ENCODE measurements around the gene NBEAL1. TPM values are rescaled to one million over a fixed set of nuclear protein-coding genes. Genes with fewer than 3 reads are reported as not detected.

Gene NBEAL1
- total RNA-seq, 1 experiment from 2014 or later = 17.0 TPM

GRCh38 chr2:203071148-203071547, 56.5 kb downstream of the NBEAL1 start:
- Histone ChIP-seq H3K79me2 (ENCODE audit: insufficient read depth, low read length) (no peaks in the 10 kb centered on the region), H3K4me2 (ENCODE audit: low read length) (no peak overlapping the region), H3K9me2 (ENCODE audit: insufficient read depth) (no peaks in the 10 kb centered on the region), H3K4me1 (ENCODE audit: control insufficient read depth in 1 of 2, insufficient read depth in 2 of 2, low read length in 2 of 2) (no peaks in the 10 kb centered on the region), H3K9ac (ENCODE audit: low read length) (no peak overlapping the region), H2AFZ (ENCODE audit: low read depth, low read length, poor library complexity, severe bottlenecking) (no peak overlapping the region), H3K27ac (ENCODE audit: low read depth, low read length) (no peak overlapping the region), H3K36me3 (ENCODE audit: control insufficient read depth in 1 of 2, insufficient read depth in 2 of 2, low read length in 2 of 2) (no peaks in the 10 kb centered on the region), H3K4me3 (replicated peaks in 1 of 2; ENCODE audit: low read depth in 1 of 2, low read length in 2 of 2) (no peak overlapping the region), H3K27me3 (ENCODE audit: insufficient read depth, low read length) (no peaks in the 10 kb centered on the region), H4K20me1 (ENCODE audit: insufficient read depth) (no peaks in the 10 kb centered on the region), H3K9me3 (ENCODE audit: control insufficient read depth in 1 of 2, insufficient read depth in 1 of 2, low read depth in 1 of 2, low read length in 2 of 2) (no peaks in the 10 kb centered on the region)
- intact Hi-C loops (cut with micrococcal nuclease) = no loop called here
- ChIA-PET CTCF (no interaction called here), POLR2A (no interaction called here), RAD21 (ENCODE audit: low non-redundant PET in 1 of 2, low total read pairs in 2 of 2, uncharacterized antibody in 2 of 2, unreplicated experiment in 2 of 2) (no interaction called here)
- no TSS peak for BruUV-seq (replicated peaks)
- ATAC-seq (no peak), DNase-seq (ENCODE audit: low read depth, low spot score) (no peak)
- TF ChIP-seq YY1 (IDR thresholded peaks at IDR 0.05; ENCODE audit: extremely low read depth, insufficient replicate concordance, low read depth, low read length) = no peak
- TF ChIP-seq MAX (IDR thresholded peaks at IDR 0.05) = no peak
- TF ChIP-seq RAD21 (IDR thresholded peaks at IDR 0.05; ENCODE audit: low read depth) = no peak

DNA sequence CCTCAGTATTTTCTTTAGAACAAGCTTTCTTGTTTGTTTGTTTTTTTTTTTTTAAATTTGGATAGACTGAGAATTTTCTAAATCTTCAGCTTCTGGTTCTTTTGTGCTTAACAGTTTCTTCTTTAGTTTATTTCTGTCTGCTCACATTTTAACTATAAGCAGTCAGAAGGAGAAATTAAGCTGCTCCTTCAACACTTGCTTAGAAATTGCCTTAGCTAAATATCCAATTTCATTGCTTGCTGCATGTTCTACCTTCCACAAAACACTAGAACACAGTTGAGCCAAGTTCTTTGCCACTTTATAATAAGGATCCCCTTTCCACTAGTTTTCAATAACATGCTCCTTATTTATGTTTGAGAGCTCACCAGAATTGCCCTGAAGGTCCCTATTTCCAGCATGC, 57.7 kb downstream of the NBEAL1 start:
- Histone ChIP-seq H3K9me3 (ENCODE audit: control insufficient read depth in 1 of 2, insufficient read depth in 1 of 2, low read depth in 1 of 2, low read length in 2 of 2) (no peaks in the 10 kb centered on the region), H3K4me1 (ENCODE audit: control insufficient read depth in 1 of 2, insufficient read depth in 2 of 2, low read length in 2 of 2) (peaks cover 2 to 3% of the 10 kb centered on the region in 2 experiments; a peak in 3 of 4 replicates), H3K27me3 (ENCODE audit: insufficient read depth, low read length) (no peaks in the 10 kb centered on the region), H4K20me1 (ENCODE audit: insufficient read depth) (no peaks in the 10 kb centered on the region), H3K4me3 (replicated peaks in 1 of 2; ENCODE audit: low read depth in 1 of 2, low read length in 2 of 2) (no peak overlapping the region), H3K79me2 (ENCODE audit: insufficient read depth, low read length) (no peaks in the 10 kb centered on the region), H3K9me2 (ENCODE audit: insufficient read depth) (no peaks in the 10 kb centered on the region), H3K4me2 (ENCODE audit: low read length) (no peak overlapping the region), H3K9ac (ENCODE audit: low read length) (no peak overlapping the region), H2AFZ (ENCODE audit: low read depth, low read length, poor library complexity, severe bottlenecking) (no peak overlapping the region), H3K36me3 (ENCODE audit: control insufficient read depth in 1 of 2, insufficient read depth in 2 of 2, low read length in 2 of 2) (no peaks in the 10 kb centered on the region), H3K27ac (ENCODE audit: low read depth, low read length) (no peak overlapping the region)
- no peak for DNase-seq (ENCODE audit: low read depth, low spot score)
- ChIA-PET POLR2A (no interaction called here), CTCF (no interaction called here), RAD21 (ENCODE audit: low non-redundant PET in 1 of 2, low total read pairs in 2 of 2, uncharacterized antibody in 2 of 2, unreplicated experiment in 2 of 2) (no interaction called here)
- BruUV-seq (replicated peaks) = no TSS peak
- no peak for ATAC-seq
- intact Hi-C loops (cut with micrococcal nuclease) = no loop called here
- no peak for TF ChIP-seq EGR1 (IDR thresholded peaks at IDR 0.05; ENCODE audit: low read depth)
- TF ChIP-seq RAD21 (IDR thresholded peaks at IDR 0.05; ENCODE audit: low read depth) = no peak
- TF ChIP-seq FOSL1 (IDR thresholded peaks at IDR 0.05; ENCODE audit: low read depth) = no peak
- no peak for TF ChIP-seq EZH2phosphoT487 (IDR thresholded peaks at IDR 0.05; ENCODE audit: borderline replicate concordance)
- TF ChIP-seq POLR2AphosphoS5 (IDR thresholded peaks at IDR 0.05; ENCODE audit: low read depth, low read length) = no peak
- no peak for TF ChIP-seq TCF7L2 (IDR thresholded peaks at IDR 0.05; ENCODE audit: borderline replicate concordance, extremely low read depth, insufficient read depth, insufficient read length)
- no peak for TF ChIP-seq ZFX (IDR thresholded peaks at IDR 0.05)
- no peak for TF ChIP-seq CEBPB (IDR thresholded peaks at IDR 0.05; ENCODE audit: low read depth)
- TF ChIP-seq, protein P1, sequence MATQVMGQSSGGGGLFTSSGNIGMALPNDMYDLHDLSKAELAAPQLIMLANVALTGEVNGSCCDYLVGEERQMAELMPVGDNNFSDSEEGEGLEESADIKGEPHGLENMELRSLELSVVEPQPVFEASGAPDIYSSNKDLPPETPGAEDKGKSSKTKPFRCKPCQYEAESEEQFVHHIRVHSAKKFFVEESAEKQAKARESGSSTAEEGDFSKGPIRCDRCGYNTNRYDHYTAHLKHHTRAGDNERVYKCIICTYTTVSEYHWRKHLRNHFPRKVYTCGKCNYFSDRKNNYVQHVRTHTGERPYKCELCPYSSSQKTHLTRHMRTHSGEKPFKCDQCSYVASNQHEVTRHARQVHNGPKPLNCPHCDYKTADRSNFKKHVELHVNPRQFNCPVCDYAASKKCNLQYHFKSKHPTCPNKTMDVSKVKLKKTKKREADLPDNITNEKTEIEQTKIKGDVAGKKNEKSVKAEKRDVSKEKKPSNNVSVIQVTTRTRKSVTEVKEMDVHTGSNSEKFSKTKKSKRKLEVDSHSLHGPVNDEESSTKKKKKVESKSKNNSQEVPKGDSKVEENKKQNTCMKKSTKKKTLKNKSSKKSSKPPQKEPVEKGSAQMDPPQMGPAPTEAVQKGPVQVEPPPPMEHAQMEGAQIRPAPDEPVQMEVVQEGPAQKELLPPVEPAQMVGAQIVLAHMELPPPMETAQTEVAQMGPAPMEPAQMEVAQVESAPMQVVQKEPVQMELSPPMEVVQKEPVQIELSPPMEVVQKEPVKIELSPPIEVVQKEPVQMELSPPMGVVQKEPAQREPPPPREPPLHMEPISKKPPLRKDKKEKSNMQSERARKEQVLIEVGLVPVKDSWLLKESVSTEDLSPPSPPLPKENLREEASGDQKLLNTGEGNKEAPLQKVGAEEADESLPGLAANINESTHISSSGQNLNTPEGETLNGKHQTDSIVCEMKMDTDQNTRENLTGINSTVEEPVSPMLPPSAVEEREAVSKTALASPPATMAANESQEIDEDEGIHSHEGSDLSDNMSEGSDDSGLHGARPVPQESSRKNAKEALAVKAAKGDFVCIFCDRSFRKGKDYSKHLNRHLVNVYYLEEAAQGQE (IDR thresholded peaks at IDR 0.05; ENCODE audit: low read depth) = no peak
- TF ChIP-seq ZBTB33 (IDR thresholded peaks at IDR 0.05; ENCODE audit: extremely low read depth, insufficient replicate concordance, low read length) = no peak
- TF ChIP-seq, protein P2, sequence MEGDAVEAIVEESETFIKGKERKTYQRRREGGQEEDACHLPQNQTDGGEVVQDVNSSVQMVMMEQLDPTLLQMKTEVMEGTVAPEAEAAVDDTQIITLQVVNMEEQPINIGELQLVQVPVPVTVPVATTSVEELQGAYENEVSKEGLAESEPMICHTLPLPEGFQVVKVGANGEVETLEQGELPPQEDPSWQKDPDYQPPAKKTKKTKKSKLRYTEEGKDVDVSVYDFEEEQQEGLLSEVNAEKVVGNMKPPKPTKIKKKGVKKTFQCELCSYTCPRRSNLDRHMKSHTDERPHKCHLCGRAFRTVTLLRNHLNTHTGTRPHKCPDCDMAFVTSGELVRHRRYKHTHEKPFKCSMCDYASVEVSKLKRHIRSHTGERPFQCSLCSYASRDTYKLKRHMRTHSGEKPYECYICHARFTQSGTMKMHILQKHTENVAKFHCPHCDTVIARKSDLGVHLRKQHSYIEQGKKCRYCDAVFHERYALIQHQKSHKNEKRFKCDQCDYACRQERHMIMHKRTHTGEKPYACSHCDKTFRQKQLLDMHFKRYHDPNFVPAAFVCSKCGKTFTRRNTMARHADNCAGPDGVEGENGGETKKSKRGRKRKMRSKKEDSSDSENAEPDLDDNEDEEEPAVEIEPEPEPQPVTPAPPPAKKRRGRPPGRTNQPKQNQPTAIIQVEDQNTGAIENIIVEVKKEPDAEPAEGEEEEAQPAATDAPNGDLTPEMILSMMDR (IDR thresholded peaks at IDR 0.05 in 2 of 3, conservative IDR thresholded peaks at IDR 0.05 in 1 of 3; ENCODE audit: borderline replicate concordance in 1 of 3, insufficient read depth in 1 of 3, low read depth in 2 of 3, low read length in 2 of 3) = no peak

Data from HCT116 (cell line).